ENCODE results near the gene TFB1M. TPM values are rescaled to one million over a fixed set of nuclear protein-coding genes. Genes with fewer than 3 reads are reported as not detected.
A peak's percentile ranks its signal among the peaks of the same experiment; 100 is the strongest.

The TFB1M gene
- total RNA-seq, 1 experiment from 2014 or later, result 18.6 TPM

DNA sequence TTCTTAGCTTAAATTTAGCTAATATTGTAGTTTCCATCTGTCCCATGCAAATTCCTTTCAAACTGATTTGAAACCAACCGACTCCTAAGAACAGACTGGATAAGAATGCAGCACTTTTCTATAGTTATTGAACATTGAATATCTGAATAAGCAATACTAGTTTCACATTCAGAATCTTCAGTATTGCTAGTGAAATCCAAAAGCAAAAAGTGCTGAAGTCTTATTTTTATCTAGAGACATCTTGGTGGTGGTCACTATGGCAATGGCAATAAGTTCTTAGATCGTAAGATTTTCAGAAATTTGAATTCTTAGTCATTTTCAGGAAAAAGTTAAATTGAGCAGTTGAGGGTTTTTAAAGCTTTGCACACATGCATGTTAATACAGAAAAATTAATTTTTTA is 2.7 kb downstream of the TFB1M start:
- no peak for DNase-seq (ENCODE audit: low read depth)
- in situ Hi-C loops (cut with HindIII; ENCODE audit: low pct_unique_long_range_greater_than_20kb, low sequenced_read_pairs), result no loop called here

DNA sequence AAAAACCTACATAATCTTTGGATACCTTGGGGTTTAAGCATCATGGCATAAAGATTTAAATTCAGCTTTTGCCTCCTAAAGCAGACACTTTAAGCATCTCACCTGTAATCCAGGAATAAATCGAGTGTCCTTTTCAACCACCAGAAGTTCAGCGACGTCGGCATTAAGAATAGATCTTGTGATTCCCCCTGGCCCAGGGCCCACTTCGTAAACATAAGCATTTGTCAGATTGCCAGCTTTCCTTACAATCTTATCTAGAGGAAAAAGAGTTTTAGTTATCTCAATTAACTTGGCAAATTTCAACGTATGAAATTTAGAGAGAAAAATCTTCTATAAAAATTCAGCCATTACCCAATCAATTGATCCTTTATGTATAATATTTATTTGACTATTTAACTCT is 3.2 kb downstream of the TFB1M start:
- DNase-seq (ENCODE audit: low read depth), result no peak
- in situ Hi-C loops (cut with HindIII; ENCODE audit: low pct_unique_long_range_greater_than_20kb, low sequenced_read_pairs), result no loop called here

DNA sequence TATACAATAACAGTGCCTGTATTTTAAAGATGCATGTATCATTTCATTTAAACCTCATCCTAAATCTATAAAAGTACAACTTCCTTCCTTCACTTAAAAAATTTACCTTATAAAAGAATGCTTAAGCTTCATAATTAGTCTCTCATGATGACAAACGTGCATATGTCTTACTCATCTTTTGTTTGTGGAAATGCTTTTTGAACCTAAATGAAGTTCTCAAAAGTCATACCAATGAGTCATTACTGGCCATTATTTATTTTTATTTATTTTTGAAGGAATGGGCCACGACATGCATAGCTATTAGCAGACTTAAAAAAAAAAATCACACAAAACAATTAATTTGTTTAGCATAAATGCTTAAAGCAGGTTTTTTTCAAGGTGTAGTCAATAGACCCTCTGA is 3.7 kb downstream of the TFB1M start:
- no peak for DNase-seq (ENCODE audit: low read depth)
- in situ Hi-C loops (cut with HindIII; ENCODE audit: low pct_unique_long_range_greater_than_20kb, low sequenced_read_pairs), result no loop called here

- DNase-seq (ENCODE audit: low read depth), result no peak
- in situ Hi-C loops (cut with HindIII; ENCODE audit: low pct_unique_long_range_greater_than_20kb, low sequenced_read_pairs), result no loop called here
These were observed 5.1 kb downstream of the TFB1M start for GRCh38 chr6:155309150-155309549.

DNA sequence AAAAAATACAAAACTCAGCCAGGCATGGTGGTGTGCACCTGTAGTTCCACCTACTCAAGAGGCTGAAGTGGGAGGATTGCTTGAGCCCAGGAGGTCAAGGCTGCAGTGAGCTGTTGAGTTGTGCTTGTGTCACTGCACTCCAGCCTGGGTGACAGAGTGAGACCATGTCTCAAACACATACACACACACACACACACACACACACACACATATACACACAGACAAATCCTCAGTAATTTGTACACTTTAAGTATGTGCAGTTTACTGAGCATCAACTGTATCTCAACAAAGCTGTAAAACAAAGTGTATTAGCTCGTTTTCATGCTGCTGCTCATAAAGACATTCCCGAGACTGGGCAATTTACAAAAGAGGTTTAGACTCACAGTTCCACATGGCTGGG is 7.3 kb downstream of the TFB1M start:
- DNase-seq (ENCODE audit: low read depth), result no peak
- in situ Hi-C loops (cut with HindIII; ENCODE audit: low pct_unique_long_range_greater_than_20kb, low sequenced_read_pairs), result no loop called here

- DNase-seq (ENCODE audit: low read depth), result no peak
- in situ Hi-C loops (cut with HindIII; ENCODE audit: low pct_unique_long_range_greater_than_20kb, low sequenced_read_pairs), result no loop called here
These were observed 10.9 kb downstream of the TFB1M start for GRCh38 chr6:155303361-155303870.

- DNase-seq (ENCODE audit: low read depth), result no peak
- in situ Hi-C loops (cut with HindIII; ENCODE audit: low pct_unique_long_range_greater_than_20kb, low sequenced_read_pairs), result no loop called here
These were observed 12.4 kb downstream of the TFB1M start for GRCh38 chr6:155301867-155302266.

GRCh38 chr6:155297669-155298068 is 16.6 kb downstream of the TFB1M start:
- DNase-seq (ENCODE audit: low read depth), result no peak
- in situ Hi-C loops (cut with HindIII; ENCODE audit: low pct_unique_long_range_greater_than_20kb, low sequenced_read_pairs), result no loop called here

DNA sequence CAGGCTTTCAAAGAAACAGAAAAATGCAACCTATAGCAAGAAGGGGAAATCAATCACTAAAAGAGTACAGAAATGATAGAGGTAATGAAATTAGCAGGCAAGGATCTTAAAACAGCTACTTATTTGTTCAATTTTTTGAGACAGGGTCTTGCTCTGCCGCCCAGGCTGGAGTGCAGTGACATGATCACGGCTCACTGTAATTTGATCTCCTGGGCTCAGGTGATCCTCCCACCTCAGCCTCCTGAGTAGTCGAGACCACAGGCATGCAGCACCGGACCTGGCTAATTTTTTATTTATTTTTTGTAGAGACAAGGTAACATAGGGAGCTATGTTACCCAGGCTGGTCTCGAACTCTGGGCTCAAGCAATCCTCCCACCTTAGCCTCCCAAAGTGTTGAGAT is 21.6 kb downstream of the TFB1M start:
- in situ Hi-C loops (cut with HindIII; ENCODE audit: low pct_unique_long_range_greater_than_20kb, low sequenced_read_pairs), result no loop called here
- DNase-seq (ENCODE audit: low read depth), result no peak

DNA sequence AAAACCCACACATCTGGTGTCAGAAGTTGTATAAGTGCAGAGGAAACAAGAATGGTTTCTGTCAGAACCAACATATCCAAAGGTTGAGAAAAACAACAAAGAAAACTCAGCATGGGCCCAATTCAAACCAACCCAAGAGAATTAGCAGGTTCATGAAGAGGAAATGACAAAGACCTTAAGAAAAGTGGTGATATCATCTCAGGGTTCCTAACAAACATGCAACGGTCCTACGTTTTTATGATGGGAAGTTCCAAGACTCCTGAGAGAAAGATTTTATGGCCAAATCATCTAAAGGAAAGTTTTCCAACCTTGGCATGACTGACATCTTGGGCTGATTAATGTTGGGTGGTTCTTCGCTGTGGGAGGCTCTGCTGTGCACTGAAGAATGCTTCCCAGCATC is 23.0 kb downstream of the TFB1M start:
- in situ Hi-C loops (cut with HindIII; ENCODE audit: low pct_unique_long_range_greater_than_20kb, low sequenced_read_pairs), result no loop called here
- DNase-seq (ENCODE audit: low read depth), result no peak

DNA sequence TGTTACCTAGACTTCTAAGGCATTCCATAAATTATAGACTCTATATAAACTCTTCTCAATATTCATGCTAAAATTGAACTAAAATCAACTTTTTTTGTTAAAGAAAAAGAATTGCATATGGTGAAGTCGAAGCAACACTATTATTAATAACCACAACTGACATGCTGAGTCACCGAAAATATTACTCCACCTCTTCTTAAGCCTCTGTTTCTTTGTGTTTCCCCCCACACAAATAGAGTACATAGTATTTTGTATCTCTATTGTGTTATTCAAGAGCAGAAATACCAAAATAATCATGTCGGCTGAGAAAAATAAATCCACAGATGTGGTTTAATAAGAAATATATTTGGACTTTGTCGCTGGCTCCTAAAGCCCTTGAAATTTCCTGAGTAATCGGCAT is 23.8 kb downstream of the TFB1M start:
- no peak for DNase-seq (ENCODE audit: low read depth)
- in situ Hi-C loops (cut with HindIII; ENCODE audit: low pct_unique_long_range_greater_than_20kb, low sequenced_read_pairs), result no loop called here

- in situ Hi-C loops (cut with HindIII; ENCODE audit: low pct_unique_long_range_greater_than_20kb, low sequenced_read_pairs), result no loop called here
These were observed 26.5 kb downstream of the TFB1M start for GRCh38 chr6:155287762-155288161.

DNA sequence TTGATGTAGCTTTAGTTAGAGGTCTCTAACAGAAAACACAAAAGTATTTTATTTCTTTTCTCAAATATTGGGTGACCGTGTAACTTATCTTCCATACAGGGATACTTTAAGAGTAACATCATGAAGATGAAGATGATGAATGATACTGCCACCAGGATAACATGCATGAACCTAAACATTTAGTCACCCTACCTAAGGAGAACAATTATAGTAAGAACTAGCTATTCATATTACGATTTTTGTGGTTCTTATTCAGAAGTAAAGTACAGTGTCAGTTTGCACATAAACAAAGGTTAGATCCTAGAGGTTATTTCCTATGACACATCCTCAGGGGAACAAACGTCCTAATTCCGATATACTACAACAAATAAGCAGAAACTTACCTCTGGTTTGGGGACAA is 29.5 kb downstream of the TFB1M start:
- in situ Hi-C loops (cut with HindIII; ENCODE audit: low pct_unique_long_range_greater_than_20kb, low sequenced_read_pairs), result no loop called here

More at GRCh38 chr6:155287762-155288161, 26.5 kb downstream of the TFB1M start:
- DNase-seq (ENCODE audit: low read depth), result no peak

GRCh38 chr6:155278319-155279049 is 35.8 kb downstream of the TFB1M start:
- in situ Hi-C loops (cut with HindIII; ENCODE audit: low pct_unique_long_range_greater_than_20kb, low sequenced_read_pairs), result no loop called here
- DNase-seq (ENCODE audit: low read depth), result no peak

More for the DNA sequence above, 29.5 kb downstream of the TFB1M start:
- no peak for DNase-seq (ENCODE audit: low read depth)

DNA sequence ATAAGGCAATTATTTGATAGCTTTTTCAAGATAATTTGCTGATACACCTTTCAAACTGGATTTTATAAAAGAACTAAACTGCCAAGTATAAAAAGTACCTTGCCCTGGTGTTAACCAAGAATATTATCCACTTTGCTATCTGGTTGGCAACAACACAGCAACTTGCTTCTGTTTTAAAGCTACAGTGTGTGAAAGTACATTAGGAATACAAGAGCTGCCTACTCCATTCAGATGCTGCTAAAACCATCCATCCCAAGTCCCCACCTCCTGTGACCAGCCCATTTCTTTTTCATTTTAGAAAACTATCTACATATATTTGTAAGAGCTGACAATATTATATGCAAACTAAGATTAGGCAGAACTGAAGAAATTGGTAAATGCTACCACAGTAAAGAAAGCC is 37.6 kb downstream of the TFB1M start:
- no peak for DNase-seq (ENCODE audit: low read depth)
- in situ Hi-C loops (cut with HindIII; ENCODE audit: low pct_unique_long_range_greater_than_20kb, low sequenced_read_pairs), result no loop called here

GRCh38 chr6:155275808-155276480 is 38.3 kb downstream of the TFB1M start:
- in situ Hi-C loops (cut with HindIII; ENCODE audit: low pct_unique_long_range_greater_than_20kb, low sequenced_read_pairs), result no loop called here

GRCh38 chr6:155274533-155274932 is 39.8 kb downstream of the TFB1M start:
- in situ Hi-C loops (cut with HindIII; ENCODE audit: low pct_unique_long_range_greater_than_20kb, low sequenced_read_pairs), result no loop called here
- DNase-seq (ENCODE audit: low read depth), result no peak

More at GRCh38 chr6:155275808-155276480, 38.3 kb downstream of the TFB1M start:
- DNase-seq (ENCODE audit: low read depth), result no peak

DNA sequence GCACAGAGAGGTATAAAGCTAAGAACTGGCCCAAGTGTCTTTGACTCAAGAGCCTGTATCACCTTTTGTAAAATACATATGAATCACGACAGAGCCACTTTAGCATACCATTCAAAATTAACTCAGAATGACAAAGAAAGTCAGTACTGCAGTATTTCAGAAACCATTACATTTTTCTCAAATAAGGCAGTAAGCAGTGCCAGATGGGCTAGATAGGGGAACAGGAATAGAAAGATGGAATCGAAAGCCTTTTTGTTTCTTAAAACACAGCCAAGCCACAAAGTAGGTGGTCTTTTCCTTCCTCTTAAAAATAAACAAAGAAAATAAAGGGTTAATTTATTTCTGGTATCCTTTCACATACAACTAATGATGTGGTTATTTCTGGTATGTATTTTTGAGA is 40.2 kb downstream of the TFB1M start:
- in situ Hi-C loops (cut with HindIII; ENCODE audit: low pct_unique_long_range_greater_than_20kb, low sequenced_read_pairs), result no loop called here
- DNase-seq (ENCODE audit: low read depth), result no peak

- DNase-seq (ENCODE audit: low read depth), result peak; percentile 24
- in situ Hi-C loops (cut with HindIII; ENCODE audit: low pct_unique_long_range_greater_than_20kb, low sequenced_read_pairs), result no loop called here
These were observed 40.9 kb downstream of the TFB1M start for GRCh38 chr6:155273431-155273830.

All from Caki2 (cell line).